Keratinocyte (primary cell): ENCODE data around the gene MSL1. TPM values are rescaled to one million over a fixed set of nuclear protein-coding genes. Genes with fewer than 3 reads are reported as not detected.

Experiments used
- DNase-seq: peaks from one replicate; pipeline ENCODE4 v3.0.0-alpha.2; 2011; ENCODE audit warnings: low read depth, missing footprints, low spot score
- FAIRE-seq: peaks from 2 replicates; lab custom pipeline; 2011; peaks lifted over from hg19 to GRCh38; lab: Jason Lieb, UNC
- H2AFZ ChIP-seq: 2 replicates; pipeline ENCODE4 v1.6.0; 2012; ENCODE audit warnings: low read length, control low read depth, inconsistent platforms; ENCODE audit not compliant: control insufficient read depth
- H3K27ac ChIP-seq: 2 replicates; pipeline ENCODE4 v1.5.1; 2011; ENCODE audit warnings: low read length; ENCODE audit not compliant: control insufficient read depth, insufficient read depth
- H3K27me3 ChIP-seq: 3 replicates; pipeline ENCODE4 v1.6.0; 2011; ENCODE audit warnings: low read length; ENCODE audit not compliant: control insufficient read depth, insufficient read depth; ENCODE audit errors: extremely low read depth
- H3K36me3 ChIP-seq, 2 experiments: 2 replicates in 1 of 2; 3 replicates in 1 of 2; pipeline ENCODE4 v1.5.1; 2011; ENCODE audit warnings: low read length in 2 of 2, mild to moderate bottlenecking in 1 of 2; ENCODE audit not compliant: control insufficient read depth in 2 of 2, insufficient read depth in 2 of 2; ENCODE audit errors: extremely low read depth in 1 of 2
- H3K4me1 ChIP-seq: 3 replicates; pipeline ENCODE4 v1.5.1; 2011; ENCODE audit warnings: low read length; ENCODE audit not compliant: control insufficient read depth, insufficient read depth; ENCODE audit errors: extremely low read depth
- H3K4me2 ChIP-seq: 3 replicates; pipeline ENCODE4 v1.6.0; 2011; ENCODE audit warnings: low read depth, low read length; ENCODE audit not compliant: control insufficient read depth, insufficient read depth; ENCODE audit errors: extremely low read depth
- H3K4me3 ChIP-seq, 3 experiments: fragments of 200-600 bp in 1 of 3; sonication (generic) in 1 of 3; 2 replicates in 2 of 3; 3 replicates in 1 of 3; pipeline ENCODE4 v1.5.1; 2011 to 2016; ENCODE audit warnings: low read length in 3 of 3, mild to moderate bottlenecking in 3 of 3, control low read depth in 2 of 3, inconsistent platforms in 1 of 3, low read depth in 1 of 3, mixed read lengths in 1 of 3, mixed run types in 1 of 3, moderate library complexity in 1 of 3; ENCODE audit not compliant: control insufficient read depth in 2 of 3, insufficient read depth in 2 of 3; ENCODE audit errors: extremely low read depth in 1 of 3
- H3K79me2 ChIP-seq: 2 replicates; pipeline ENCODE4 v1.6.0; 2012; ENCODE audit warnings: low read length; ENCODE audit not compliant: control insufficient read depth, insufficient read depth
- H3K9ac ChIP-seq: 3 replicates; pipeline ENCODE4 v1.6.0; 2011; ENCODE audit warnings: low read length; ENCODE audit not compliant: control insufficient read depth, insufficient read depth; ENCODE audit errors: extremely low read depth
- H3K9me1 ChIP-seq: 3 replicates; pipeline ENCODE4 v1.6.0; 2011; ENCODE audit warnings: low read length; ENCODE audit not compliant: control insufficient read depth, insufficient read depth; ENCODE audit errors: extremely low read depth
- H3K9me3 ChIP-seq: 2 replicates; pipeline ENCODE4 v1.5.1; 2012; ENCODE audit warnings: low read depth, low read length; ENCODE audit not compliant: control insufficient read depth
- H4K20me1 ChIP-seq: 3 replicates; pipeline ENCODE4 v1.6.0; 2011; ENCODE audit warnings: low read length; ENCODE audit not compliant: control insufficient read depth, insufficient read depth; ENCODE audit errors: extremely low read depth
- EZH2 ChIP-seq: IDR thresholded peaks from one replicate; pipeline ENCODE4 v1.6.1; 2012; ENCODE audit warnings: inconsistent platforms, mild to moderate bottlenecking, low read length, moderate library complexity
- dilution Hi-C: fragments of 300-500 bp; cut with MboI; formaldehyde crosslinking; loops from one replicate; pipeline ENCODE4 v1.7.0; 2020; ENCODE audit warnings: low sequenced_read_pairs; ENCODE audit not compliant: extremely low pct_ligation_motif_present
- polyA plus RNA-seq, 5 experiments: library from polyadenylated mRNA; depleted of rRNA in 3 of 5; stranded (reverse) in 3 of 5; stranded (forward) in 1 of 5; unstranded in 1 of 5; fragments of >200 nt; gene quantifications; 1 replicate in 1 of 5; 2 replicates in 3 of 5; 3 replicates in 1 of 5; pipeline versions ENCODE4 v1.2.1 to v1.2.3, GENCODE V29; 2011 to 2012; ENCODE audit warnings: missing spikeins in 2 of 5, low read depth in 1 of 5, low replicate concordance in 1 of 5
- TF ChIP-seq, protein P1 (sequence below), 3 experiments: IDR thresholded peaks in 1 of 3; conservative IDR thresholded peaks in 1 of 3; optimal IDR thresholded peaks in 1 of 3; 2 replicates in 2 of 3; 3 replicates in 1 of 3; pipeline versions ENCODE3 to v1.5.1; 2011; ENCODE audit warnings: low read length in 3 of 3, mild to moderate bottlenecking in 3 of 3, moderate library complexity in 2 of 3, control low read depth in 1 of 3, inconsistent platforms in 1 of 3; ENCODE audit not compliant: insufficient read depth in 2 of 3; ENCODE audit errors: extremely low read depth in 1 of 3

Gene MSL1
- polyA plus RNA-seq, 1 donor (not counting 4 experiments of a cell fraction or from before 2014, with no cell fraction given) = 66.8 TPM

DNA sequence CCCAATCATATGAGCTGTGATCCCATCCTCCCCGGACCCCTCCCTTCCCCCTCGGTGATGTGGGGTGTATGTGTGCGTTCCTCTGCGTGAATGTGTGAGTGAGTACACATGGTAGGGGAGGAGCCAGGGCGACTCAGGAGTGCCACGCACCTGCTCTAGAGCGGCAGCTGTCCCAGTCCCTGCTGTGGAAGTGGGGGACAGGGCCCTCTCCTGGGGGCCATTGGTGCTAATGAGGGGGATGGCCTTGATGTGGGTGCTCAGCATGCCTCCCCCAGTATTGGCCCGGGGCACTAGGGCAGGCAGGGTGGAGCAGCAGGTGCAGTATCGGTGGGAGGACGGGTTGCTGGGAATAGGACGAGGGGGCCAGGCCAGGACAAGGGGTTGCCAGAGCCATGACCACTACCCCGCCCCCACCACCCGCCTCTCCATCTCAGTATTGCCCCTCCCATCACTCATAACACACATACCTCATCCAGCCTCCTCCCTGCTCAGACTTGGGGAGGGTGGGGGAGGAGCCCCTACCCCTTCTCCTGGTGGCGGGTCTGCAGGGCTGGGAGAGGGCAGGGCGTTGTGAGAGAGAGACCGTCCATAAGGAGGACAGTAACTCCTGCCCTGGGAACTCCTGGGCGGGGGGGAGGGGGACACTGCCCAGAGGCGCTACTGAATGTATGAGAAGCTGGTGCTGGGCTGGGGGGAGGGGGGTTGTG lies 29.9 kb upstream of the MSL1 start:
- no peak overlapping the region for H3K9ac ChIP-seq
- H3K36me3 ChIP-seq = peaks cover 25 to 41% of the 10 kb centered on the region in 2 experiments
- H4K20me1 ChIP-seq = no peaks in the 10 kb centered on the region
- dilution Hi-C loops = no loop called here
- no peaks in the 10 kb centered on the region for H3K9me3 ChIP-seq
- H3K9me1 ChIP-seq = no peaks in the 10 kb centered on the region
- DNase-seq (no peak), FAIRE-seq (no peak)
- peaks cover 14% of the 10 kb centered on the region for H3K4me1 ChIP-seq
- no peak overlapping the region for H3K27ac ChIP-seq
- no peaks in the 10 kb centered on the region for H3K79me2 ChIP-seq
- no peaks in the 10 kb centered on the region for H3K27me3 ChIP-seq
- H2AFZ ChIP-seq = no peak overlapping the region
- H3K4me2 ChIP-seq = no peak overlapping the region
- H3K4me3 ChIP-seq = no peak overlapping the region
- TF ChIP-seq, protein P1, sequence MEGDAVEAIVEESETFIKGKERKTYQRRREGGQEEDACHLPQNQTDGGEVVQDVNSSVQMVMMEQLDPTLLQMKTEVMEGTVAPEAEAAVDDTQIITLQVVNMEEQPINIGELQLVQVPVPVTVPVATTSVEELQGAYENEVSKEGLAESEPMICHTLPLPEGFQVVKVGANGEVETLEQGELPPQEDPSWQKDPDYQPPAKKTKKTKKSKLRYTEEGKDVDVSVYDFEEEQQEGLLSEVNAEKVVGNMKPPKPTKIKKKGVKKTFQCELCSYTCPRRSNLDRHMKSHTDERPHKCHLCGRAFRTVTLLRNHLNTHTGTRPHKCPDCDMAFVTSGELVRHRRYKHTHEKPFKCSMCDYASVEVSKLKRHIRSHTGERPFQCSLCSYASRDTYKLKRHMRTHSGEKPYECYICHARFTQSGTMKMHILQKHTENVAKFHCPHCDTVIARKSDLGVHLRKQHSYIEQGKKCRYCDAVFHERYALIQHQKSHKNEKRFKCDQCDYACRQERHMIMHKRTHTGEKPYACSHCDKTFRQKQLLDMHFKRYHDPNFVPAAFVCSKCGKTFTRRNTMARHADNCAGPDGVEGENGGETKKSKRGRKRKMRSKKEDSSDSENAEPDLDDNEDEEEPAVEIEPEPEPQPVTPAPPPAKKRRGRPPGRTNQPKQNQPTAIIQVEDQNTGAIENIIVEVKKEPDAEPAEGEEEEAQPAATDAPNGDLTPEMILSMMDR (optimal IDR thresholded peaks at IDR 0.05 in 1 of 3, IDR thresholded peaks at IDR 0.05 in 1 of 3, conservative IDR thresholded peaks at IDR 0.05 in 1 of 3; ENCODE audit: extremely low read depth in 1 of 3, insufficient read depth in 2 of 3, low read length in 3 of 3) = no peak
- TF ChIP-seq EZH2 = no peak

GRCh38 chr17:40092581-40092980 lies 29.2 kb upstream of the MSL1 start:
- Histone ChIP-seq H3K4me3 (no peak overlapping the region), H3K4me2 (no peak overlapping the region), H3K9ac (no peak overlapping the region), H4K20me1 (no peaks in the 10 kb centered on the region), H3K27me3 (no peaks in the 10 kb centered on the region), H3K27ac (no peak overlapping the region), H3K4me1 (peaks cover 19% of the 10 kb centered on the region), H3K79me2 (peaks cover 2% of the 10 kb centered on the region), H3K36me3 (peaks cover 28 to 43% of the 10 kb centered on the region in 2 experiments), H3K9me3 (no peaks in the 10 kb centered on the region), H2AFZ (no peak overlapping the region), H3K9me1 (no peaks in the 10 kb centered on the region)
- TF ChIP-seq EZH2 = no peak
- TF ChIP-seq, protein P1 (optimal IDR thresholded peaks at IDR 0.05 in 1 of 3, IDR thresholded peaks at IDR 0.05 in 1 of 3, conservative IDR thresholded peaks at IDR 0.05 in 1 of 3; ENCODE audit: extremely low read depth in 1 of 3, insufficient read depth in 2 of 3, low read length in 3 of 3) = no peak
- dilution Hi-C loops = no loop called here
- no peak for FAIRE-seq
- DNase-seq = no peak
